ENCODE data around the gene ARFGAP1.
"Not testable (repeated sequence)": the region's sequence is repeated elsewhere in the genome, so short reads cannot be mapped to it uniquely, and the experiment has no call there.

The ARFGAP1 gene

GRCh38 chr20:63322146-63322932, 49.7 kb downstream of the ARFGAP1 start:
- no peak for DNase-seq

- DNase-seq: no peak
Observed at GRCh38 chr20:63322933-63323273, 50.3 kb downstream of the ARFGAP1 start.

- DNase-seq: no peak
Observed at GRCh38 chr20:63323357-63323981, 50.9 kb downstream of the ARFGAP1 start.

- no peak for DNase-seq
Observed at GRCh38 chr20:63325021-63325471, 52.4 kb downstream of the ARFGAP1 start.

GRCh38 chr20:63325554-63326313, 53.1 kb downstream of the ARFGAP1 start:
- no peak for DNase-seq

GRCh38 chr20:63326314-63327230, 54.0 kb downstream of the ARFGAP1 start:
- no peak for DNase-seq

- no peak for DNase-seq
Observed at GRCh38 chr20:63327231-63327745, 54.7 kb downstream of the ARFGAP1 start.

GRCh38 chr20:63328026-63328700, 55.5 kb downstream of the ARFGAP1 start:
- DNase-seq: no peak

GRCh38 chr20:63328718-63329275, 56.2 kb downstream of the ARFGAP1 start:
- no peak for DNase-seq

GRCh38 chr20:63329331-63330083, 56.9 kb downstream of the ARFGAP1 start:
- DNase-seq: no peak

- DNase-seq: no peak
Observed at GRCh38 chr20:63330084-63330760, 57.6 kb downstream of the ARFGAP1 start.

GRCh38 chr20:63330940-63331339, 58.3 kb downstream of the ARFGAP1 start:
- DNase-seq: no peak

- DNase-seq: no peak
Observed at GRCh38 chr20:63331741-63332400, 59.3 kb downstream of the ARFGAP1 start.

- DNase-seq: no peak
Observed at GRCh38 chr20:63332488-63333240, 60.1 kb downstream of the ARFGAP1 start.

- DNase-seq: no peak
Observed at GRCh38 chr20:63333241-63333836, 60.7 kb downstream of the ARFGAP1 start.

- DNase-seq: no peak
Observed at GRCh38 chr20:63334356-63334755, 61.7 kb downstream of the ARFGAP1 start.

- DNase-seq: not testable (repeated sequence)
Observed at GRCh38 chr20:63335060-63335459, 62.4 kb downstream of the ARFGAP1 start.

GRCh38 chr20:63335711-63336110, 63.1 kb downstream of the ARFGAP1 start:
- no peak for DNase-seq
